GOT3 (cell line): ENCODE measurements around the gene TIAM2.
"Not testable (repeated sequence)": the region's sequence is repeated elsewhere in the genome, so short reads cannot be mapped to it uniquely, and the experiment has no call there.

ENCODE experiments used
- DNase-seq: peaks from one replicate; lab custom pipeline; 2025; ENCODE audit warnings: mixed read lengths; lab: John Stamatoyannopoulos, UW

The TIAM2 gene

DNA sequence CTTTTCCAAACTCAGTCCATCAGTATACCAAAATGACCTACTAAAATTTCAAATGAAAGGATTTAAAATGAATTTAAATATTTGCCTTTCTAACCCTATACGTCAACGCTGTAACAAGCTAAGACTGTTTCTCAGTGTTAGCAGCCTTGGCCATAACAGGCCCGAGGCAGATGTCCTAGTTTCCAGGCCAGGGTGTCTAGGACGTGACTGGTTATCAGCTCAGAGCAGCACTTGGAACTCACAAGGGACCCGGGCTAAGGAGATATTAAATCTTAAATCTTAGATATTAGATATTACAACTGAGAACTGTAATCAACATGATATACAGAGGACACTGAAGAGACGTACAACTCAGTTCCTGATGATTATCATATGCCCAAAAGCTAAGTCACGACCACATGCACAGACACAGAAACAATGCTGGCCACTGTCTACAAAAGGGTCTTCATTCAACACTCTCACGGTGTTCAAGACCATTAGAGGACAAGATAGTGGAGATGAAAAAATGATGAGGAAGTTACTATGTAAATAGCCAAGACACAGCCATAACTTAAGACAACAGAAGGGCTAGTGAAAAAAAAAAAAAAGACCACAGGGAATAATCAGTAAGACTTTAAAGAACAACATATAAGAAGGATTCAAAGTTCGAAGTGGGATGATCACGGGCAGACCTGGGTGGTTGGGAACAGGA, 268.4 kb downstream of the TIAM2 start, which contains the start of gene CLDN20:
CLDN20 (plus strand) TSS at position 641 of the 691 bp plus-strand sequence. CDS start 11,707 bp downstream, outside the sequence.
- DNase-seq, result no peak

DNA sequence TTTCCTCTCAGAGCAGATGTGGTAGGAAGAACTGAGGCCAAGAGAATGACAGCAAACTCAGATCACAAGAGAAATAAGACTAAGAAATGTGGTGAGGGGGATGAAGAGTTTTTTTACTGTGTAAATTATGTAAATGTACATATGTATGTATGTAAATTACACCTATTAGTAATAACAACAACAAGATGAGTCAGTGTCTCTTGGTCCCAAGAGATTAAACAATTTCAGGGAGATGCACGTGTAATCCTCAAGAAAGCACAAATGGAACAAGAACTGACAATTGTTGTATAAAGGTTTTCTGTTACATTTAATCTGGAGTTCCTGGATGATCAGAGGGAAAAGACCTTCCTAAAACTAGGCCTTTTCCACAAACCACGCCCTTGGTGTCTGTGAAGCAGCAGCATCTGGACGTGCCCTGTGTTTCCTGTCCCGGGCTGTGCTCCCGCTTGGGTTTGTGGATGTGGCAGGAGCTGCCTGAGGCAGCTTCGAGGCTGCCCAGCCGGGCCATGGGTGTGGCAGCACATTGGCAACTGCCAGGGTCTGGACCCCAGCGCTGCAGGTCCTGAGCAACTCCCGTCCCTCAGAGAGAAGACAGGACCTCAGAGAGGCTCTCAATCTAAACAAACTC, 269.7 kb downstream of the TIAM2 start:
- DNase-seq, result no peak

DNA sequence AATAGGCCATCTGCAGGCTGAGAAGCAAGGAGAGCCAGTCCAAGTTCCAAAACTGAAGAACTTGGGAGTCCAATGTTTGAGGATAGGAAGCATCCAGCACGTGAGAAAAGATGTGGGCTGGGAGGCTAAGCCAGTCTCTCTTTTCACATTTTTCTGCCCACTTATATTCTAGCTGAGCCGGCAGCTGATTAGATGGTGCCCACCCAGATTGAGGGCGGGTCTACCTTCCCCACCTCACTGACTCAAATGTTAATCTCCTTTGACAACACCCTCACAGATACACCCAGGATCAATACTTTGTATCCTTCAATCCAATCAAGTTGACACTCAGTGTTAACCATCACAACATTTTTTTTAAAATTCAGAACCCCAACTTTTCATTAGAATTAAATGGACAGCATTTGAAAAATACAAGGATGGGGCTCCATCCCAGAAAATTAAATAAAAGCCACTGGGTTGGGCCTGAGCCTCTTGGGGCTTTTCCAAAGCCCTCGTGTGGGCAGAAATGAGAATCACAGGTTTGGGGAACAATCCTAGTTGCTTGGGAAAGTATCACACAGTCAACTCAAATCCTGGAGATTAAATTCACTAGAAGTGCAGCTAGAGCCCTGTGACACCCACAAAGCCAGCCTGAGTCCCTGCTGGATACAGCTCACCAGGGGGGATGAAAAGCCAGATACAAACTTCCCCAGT, 270.9 kb downstream of the TIAM2 start:
- DNase-seq, result no peak

DNA sequence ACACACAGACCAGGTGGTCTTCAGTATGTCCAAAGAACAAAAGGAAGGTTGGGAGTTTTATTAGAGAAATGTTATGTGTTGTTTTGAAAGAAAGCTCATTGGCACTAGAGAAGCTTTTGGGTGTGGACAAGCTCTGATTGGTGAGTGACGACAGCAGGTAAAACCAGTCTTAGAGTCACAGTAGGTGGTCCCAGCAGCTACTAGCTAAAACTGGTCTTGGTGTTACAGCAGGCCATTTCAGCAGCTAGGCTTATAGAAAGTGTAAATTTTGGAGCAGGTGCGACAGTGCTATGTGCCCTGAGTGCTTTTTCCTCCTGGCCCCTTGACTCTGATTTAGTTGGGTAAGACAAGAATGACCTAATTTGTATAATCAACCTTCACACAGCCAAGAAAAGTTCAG, 272.3 kb downstream of the TIAM2 start:
- DNase-seq, result no peak

DNA sequence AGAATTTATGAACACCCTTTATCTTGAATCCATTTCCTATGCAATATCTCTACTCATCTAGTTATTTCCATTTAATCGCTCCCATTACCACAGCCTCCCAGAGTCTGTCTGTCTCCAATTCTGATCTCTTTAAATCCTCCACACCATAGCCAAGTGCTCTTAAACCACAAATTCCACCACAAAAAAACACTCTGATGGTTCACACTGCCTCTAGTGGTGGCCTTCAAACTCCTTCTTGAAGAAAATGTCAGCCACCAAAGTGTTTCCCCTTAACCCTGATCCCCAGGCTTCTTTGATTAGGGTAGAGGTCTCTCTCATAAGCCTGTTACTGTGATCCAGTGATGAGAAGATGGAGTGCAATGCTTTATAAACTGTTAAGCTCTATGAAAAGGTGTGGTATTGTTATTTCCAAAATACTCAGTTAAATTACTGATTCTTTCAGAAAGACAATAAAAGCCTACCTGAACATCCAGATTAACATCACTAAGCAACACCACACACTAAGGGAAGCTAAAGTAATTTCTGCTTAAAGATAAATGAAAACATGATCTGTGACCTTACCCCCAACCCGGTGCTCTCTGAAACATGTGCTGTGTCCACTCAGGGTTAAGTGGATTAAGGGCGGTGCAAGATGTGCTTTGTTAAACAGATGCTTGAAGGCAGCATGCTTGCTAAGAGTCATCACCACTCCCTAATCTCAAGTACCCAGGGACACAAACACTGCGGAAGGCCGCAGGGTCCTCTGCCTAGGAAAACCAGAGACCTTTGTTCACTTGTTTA, 273.2 kb downstream of the TIAM2 start:
- not testable (repeated sequence) for DNase-seq

DNA sequence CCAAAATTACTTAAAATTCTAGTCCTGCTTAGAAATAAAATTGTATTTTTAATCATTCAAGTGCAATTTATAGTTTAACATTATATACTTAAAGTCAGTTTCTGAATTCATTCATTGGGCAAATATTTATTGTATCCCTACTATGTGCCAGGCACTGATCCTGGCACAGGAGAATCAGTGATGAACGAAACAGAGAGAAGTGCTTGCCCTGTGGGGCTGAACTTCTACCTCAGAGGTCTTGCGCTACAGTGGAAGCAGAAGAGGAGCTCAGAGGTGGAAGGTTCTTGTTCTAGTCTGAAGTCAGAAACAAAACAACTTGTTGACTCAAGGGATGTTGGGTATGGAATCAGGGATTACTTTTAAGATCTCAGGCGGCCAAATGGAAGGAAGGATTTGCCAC, 274.6 kb downstream of the TIAM2 start:
- no peak for DNase-seq

DNA sequence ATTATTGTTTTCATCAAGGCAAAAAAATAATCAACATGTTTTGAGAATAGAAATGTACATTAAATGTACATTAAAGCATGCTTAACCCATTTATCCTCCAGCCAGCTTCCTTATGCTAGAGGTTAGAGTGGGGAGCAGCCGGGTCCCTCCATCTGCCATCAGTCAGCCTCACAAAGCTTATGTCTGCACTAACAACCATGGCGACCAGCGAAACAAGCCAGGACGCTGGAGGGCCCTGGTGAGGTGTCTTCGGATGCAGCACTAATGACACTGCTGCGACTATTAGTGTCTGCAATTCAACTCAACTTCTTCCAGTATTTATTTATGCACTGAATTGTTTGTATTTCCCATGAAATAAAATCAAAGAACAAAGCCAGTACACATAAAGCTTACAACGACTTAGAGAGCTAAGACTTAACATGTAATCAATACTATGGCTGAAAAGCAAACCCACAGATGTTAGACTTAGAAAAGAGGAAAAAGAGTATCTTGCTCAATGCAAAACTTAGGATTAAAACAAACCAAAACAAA, 275.5 kb downstream of the TIAM2 start:
- DNase-seq, result no peak

DNA sequence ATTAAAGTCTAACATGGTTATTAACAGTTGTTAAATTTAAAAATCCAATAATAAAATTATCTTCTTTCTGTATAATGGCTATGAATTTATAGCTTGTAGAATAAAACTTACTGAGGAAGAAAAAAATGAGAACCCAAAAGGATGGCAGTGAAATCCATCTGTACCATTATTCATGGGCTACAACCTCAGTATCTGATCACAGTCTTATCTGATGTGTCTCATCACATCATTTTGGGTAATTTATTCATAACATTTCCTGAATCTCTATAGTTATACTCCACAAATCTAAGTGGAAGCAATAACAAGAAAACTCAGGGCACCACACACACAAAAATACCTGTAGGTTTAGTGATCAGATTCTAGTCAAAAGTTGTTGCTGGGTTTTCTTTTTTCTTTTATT, 276.0 kb downstream of the TIAM2 start:
- DNase-seq, result no peak

DNA sequence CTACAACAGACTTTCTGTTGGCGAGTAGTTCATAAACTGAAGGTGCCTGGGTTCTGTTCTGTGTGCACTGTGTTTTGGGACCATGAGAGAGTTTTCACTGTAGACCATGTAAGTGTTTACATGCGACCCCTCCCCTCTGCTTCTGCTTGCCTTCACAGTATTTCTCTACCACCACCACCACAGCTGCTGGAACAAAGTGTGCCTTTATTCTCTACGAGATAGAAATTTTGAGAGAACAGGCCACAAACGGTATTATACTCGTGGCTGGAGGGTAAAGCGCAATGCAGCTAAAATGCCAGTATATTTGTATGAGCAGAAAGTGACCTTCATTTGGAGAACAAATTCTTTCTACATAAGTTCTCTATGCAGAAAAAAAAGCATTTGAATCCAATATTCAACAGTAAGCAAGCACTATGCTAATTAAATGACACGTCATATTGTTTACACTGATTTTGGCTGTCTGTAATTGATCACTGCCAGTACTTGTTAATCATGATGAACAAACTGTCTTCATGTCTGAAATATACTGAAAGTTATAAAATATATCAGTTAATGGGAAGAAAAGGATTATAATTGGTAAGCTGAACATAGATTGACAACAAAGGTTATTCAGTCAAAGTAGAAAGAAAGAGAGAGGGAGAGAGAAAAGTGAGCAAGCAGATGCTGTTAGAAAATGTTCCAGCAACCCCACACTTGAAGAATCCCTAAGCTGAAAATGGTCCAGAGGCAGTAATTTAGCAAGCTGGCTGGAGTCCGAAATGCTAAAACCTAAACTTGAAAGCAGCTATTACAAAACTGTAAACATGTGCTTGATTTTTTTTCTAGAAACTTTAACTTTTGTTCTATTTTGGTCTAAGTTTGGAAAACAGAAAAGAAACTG, 277.5 kb downstream of the TIAM2 start:
- DNase-seq, result no peak

DNA sequence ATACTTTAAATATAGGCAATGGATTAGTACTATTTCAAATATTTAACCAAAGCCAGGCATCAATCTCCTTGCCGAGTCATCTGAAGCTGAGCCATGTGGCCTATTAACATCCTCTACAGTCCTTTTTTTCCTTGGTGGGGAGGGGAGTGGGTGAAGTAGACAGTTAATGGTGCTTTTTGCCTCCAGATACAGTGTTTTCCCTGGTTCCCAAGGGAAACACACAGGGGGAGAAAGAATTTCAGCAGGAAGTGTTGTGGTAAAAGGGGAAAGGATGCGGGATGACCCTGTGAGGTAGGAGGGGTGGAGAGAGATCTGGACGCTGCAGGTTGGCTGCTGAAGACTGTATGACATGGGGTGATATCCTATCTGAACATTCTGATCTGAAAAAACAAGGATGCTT, 278.3 kb downstream of the TIAM2 start:
- DNase-seq, result no peak

DNA sequence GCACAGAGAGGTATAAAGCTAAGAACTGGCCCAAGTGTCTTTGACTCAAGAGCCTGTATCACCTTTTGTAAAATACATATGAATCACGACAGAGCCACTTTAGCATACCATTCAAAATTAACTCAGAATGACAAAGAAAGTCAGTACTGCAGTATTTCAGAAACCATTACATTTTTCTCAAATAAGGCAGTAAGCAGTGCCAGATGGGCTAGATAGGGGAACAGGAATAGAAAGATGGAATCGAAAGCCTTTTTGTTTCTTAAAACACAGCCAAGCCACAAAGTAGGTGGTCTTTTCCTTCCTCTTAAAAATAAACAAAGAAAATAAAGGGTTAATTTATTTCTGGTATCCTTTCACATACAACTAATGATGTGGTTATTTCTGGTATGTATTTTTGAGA, 279.0 kb downstream of the TIAM2 start:
- DNase-seq, result no peak

DNA sequence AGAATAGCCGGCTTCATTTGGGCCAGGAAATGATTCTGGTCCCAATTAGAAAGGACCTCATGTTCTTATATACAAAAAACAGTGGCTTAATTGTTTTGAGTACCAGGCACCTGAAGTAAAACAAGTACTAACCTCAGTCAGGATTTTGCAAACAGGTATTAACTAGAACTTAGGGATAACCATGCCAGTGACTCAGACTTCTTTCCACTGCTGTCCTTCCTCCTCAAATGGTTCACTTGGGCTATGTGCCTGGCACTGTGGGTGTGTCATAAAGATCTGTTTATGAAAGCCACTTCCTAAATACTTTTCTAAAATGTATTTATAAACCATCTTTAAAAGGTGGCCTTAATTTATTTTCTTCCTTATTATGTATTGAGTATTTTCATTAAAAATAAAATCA, 279.4 kb downstream of the TIAM2 start:
- no peak for DNase-seq

DNA sequence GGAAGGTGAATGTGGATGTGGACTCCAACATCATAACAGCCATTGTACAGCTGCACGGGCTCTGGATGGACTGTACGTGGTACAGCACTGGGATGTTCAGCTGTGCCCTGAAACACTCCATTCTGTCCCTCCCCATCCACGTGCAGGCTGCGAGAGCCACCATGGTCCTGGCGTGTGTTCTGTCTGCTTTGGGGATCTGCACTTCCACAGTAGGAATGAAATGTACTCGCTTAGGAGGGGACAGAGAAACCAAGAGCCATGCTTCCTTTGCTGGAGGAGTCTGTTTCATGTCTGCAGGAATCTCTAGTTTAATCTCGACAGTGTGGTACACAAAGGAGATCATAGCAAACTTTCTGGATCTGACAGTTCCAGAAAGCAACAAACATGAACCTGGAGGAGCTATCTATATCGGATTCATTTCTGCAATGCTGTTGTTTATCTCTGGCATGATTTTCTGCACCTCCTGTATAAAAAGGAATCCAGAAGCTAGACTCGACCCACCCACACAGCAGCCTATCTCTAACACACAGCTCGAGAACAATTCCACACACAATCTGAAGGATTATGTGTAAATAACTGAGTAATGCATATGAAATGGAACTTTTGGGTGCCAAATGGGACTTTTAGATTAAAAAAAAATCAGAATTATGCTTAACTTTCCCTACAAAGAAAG, 280.8 kb downstream of the TIAM2 start:
- no peak for DNase-seq

DNA sequence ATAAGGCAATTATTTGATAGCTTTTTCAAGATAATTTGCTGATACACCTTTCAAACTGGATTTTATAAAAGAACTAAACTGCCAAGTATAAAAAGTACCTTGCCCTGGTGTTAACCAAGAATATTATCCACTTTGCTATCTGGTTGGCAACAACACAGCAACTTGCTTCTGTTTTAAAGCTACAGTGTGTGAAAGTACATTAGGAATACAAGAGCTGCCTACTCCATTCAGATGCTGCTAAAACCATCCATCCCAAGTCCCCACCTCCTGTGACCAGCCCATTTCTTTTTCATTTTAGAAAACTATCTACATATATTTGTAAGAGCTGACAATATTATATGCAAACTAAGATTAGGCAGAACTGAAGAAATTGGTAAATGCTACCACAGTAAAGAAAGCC, 281.5 kb downstream of the TIAM2 start:
- DNase-seq, result no peak

DNA sequence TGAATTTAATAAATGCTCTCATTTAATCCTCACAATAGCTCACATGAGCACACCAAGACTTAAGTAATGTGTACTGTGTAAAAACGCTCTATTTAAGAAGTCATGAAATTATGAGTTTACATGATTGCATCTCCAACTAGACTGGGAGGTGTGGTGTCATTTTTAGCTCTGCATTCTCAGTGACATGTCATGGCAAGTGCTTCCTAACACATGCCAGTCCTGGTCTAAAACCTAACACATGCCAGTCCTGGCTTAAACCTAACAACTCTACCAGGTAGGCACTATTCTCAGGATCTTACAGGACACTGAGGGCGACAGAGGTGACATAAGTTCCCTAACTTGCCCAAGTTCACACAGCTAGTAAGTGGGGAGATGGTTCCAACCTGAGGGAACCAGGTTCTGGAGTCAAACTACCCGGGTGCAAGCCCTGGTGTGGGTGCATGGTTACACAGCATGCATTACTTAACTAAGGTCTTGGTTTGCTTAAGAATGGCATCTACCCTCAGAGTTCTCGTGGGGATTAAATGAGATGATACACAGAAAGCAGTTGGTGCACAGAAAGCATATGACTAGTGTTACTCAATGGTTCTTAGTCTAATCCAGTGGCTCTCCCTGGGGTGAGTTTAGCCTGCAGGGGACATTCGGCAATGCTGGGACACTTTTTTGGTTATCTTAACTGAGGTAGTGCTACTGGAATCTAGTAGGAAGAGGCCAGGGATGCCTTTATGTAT, 283.4 kb downstream of the TIAM2 start:
- DNase-seq, result no peak

DNA sequence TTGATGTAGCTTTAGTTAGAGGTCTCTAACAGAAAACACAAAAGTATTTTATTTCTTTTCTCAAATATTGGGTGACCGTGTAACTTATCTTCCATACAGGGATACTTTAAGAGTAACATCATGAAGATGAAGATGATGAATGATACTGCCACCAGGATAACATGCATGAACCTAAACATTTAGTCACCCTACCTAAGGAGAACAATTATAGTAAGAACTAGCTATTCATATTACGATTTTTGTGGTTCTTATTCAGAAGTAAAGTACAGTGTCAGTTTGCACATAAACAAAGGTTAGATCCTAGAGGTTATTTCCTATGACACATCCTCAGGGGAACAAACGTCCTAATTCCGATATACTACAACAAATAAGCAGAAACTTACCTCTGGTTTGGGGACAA, 289.7 kb downstream of the TIAM2 start:
- DNase-seq, result no peak

DNA sequence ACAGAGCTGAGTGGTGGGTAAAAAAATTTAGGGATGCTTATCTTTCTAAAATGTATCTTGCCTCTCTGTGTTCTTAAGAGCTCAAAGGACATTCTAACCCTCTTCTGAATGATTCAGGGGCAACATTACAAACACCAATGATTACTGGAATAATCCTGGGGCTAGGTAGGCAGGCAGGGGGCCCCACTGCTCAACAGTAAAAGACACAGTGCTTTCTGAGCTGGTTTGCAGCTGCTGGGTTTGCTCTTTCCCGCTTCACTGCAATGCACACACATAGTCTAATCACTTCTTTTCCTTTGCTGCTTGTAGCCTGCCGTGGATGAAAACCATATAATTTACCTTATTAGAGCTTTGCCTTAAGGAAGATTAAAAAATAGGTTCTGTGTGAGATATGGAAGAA, 292.6 kb downstream of the TIAM2 start:
- no peak for DNase-seq

DNA sequence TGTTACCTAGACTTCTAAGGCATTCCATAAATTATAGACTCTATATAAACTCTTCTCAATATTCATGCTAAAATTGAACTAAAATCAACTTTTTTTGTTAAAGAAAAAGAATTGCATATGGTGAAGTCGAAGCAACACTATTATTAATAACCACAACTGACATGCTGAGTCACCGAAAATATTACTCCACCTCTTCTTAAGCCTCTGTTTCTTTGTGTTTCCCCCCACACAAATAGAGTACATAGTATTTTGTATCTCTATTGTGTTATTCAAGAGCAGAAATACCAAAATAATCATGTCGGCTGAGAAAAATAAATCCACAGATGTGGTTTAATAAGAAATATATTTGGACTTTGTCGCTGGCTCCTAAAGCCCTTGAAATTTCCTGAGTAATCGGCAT, 295.4 kb downstream of the TIAM2 start:
- DNase-seq, result no peak

DNA sequence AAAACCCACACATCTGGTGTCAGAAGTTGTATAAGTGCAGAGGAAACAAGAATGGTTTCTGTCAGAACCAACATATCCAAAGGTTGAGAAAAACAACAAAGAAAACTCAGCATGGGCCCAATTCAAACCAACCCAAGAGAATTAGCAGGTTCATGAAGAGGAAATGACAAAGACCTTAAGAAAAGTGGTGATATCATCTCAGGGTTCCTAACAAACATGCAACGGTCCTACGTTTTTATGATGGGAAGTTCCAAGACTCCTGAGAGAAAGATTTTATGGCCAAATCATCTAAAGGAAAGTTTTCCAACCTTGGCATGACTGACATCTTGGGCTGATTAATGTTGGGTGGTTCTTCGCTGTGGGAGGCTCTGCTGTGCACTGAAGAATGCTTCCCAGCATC, 296.2 kb downstream of the TIAM2 start:
- DNase-seq, result no peak

DNA sequence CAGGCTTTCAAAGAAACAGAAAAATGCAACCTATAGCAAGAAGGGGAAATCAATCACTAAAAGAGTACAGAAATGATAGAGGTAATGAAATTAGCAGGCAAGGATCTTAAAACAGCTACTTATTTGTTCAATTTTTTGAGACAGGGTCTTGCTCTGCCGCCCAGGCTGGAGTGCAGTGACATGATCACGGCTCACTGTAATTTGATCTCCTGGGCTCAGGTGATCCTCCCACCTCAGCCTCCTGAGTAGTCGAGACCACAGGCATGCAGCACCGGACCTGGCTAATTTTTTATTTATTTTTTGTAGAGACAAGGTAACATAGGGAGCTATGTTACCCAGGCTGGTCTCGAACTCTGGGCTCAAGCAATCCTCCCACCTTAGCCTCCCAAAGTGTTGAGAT, 297.6 kb downstream of the TIAM2 start:
- DNase-seq, result no peak
